ENCODE data around the gene CTSD.

GRCh38 chr11:1717745-1718144, 46.0 kb downstream of the CTSD start:
- no peak for TF ChIP-seq POLR2A (IDR thresholded peaks at IDR 0.05)
- TF ChIP-seq CTCF (IDR thresholded peaks at IDR 0.05): no peak

All from tibial nerve (tissue), 3 donors.